ENCODE data around the gene NR5A1.

The NR5A1 gene

DNA sequence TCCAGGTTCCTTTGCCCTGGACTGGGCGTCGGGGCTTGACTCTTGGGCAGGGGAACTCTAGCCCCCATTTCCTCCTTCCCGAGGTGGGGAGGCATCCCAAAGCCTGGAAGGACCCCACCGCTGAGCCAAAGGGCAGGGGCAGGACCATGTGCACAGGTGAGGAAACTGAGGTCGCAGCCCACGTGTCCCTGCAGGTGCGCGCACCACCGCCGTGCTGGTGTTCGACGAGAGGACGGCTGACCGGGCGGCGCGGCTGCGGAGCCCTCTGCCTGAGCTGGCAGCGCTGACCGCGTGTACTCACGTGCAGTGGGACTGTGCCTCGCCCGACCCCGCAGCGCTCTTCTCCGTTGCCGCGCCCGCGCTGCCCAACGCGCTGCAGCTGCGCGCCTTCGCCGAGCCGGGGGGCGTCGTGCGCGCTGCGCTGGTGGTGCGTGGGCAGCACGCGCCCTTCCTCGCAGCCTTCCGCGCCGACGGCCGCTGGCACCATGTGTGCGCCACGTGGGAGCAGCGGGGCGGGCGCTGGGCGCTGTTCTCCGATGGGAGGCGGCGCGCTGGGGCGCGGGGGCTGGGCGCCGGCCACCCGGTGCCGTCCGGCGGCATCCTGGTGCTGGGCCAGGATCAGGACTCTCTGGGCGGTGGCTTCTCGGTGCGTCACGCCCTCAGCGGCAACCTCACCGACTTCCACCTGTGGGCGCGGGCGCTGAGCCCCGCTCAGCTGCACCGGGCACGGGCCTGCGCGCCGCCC lies 54.2 kb downstream of the NR5A1 start:
- TF ChIP-seq, protein P1, sequence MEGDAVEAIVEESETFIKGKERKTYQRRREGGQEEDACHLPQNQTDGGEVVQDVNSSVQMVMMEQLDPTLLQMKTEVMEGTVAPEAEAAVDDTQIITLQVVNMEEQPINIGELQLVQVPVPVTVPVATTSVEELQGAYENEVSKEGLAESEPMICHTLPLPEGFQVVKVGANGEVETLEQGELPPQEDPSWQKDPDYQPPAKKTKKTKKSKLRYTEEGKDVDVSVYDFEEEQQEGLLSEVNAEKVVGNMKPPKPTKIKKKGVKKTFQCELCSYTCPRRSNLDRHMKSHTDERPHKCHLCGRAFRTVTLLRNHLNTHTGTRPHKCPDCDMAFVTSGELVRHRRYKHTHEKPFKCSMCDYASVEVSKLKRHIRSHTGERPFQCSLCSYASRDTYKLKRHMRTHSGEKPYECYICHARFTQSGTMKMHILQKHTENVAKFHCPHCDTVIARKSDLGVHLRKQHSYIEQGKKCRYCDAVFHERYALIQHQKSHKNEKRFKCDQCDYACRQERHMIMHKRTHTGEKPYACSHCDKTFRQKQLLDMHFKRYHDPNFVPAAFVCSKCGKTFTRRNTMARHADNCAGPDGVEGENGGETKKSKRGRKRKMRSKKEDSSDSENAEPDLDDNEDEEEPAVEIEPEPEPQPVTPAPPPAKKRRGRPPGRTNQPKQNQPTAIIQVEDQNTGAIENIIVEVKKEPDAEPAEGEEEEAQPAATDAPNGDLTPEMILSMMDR (conservative IDR thresholded peaks at IDR 0.05), result no peak
- 0 out of 2 replicates have a peak, but pooled peaks have one; percentile 12 for TF ChIP-seq ZFX (IDR thresholded peaks at IDR 0.05)
- H3K27ac ChIP-seq, result peak overlapping the region; percentile 75

GRCh38 chr9:124452326-124452725 lies 54.9 kb downstream of the NR5A1 start:
- H3K27ac ChIP-seq, result peak overlapping the region; percentile 75

DNA sequence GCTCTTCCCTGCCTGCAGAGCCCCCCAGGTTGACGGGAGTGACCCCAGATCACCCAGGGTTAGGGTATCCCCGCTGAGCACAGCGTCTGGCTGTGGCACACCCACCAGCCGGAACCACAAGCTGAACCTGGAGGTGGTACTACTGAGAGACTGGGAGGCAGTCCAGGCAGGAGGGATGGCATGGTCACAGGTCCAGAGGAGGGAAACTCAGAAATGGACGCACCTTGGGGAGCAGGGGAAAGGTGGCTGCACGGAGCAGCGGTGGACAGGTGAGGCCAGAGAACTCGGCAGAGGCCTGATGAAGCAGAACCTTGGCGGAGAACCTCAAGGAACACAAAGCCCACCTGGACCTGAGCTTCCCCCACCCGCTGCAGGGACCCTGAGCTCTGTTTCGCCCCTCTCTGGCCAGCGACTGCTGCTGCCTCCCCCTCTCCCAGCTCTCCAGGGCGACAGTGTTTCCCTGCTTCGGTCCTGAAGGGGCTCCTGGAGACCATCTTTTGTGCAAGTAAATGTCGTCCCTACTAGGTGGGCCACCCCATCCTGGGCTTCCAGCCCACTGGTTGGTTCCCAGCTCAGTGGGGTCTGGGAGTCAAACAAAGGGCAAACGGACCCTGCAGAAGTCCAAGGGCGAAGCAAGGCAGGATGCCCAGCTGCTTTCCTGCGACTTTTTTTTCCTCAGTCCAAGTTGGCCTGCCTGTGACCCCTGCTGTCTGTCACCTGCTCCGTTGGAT lies 56.1 kb downstream of the NR5A1 start:
- no peak for TF ChIP-seq ZFX (IDR thresholded peaks at IDR 0.05)
- TF ChIP-seq, protein P1 (conservative IDR thresholded peaks at IDR 0.05), result no peak
- H3K27ac ChIP-seq, result no peak overlapping the region

More at GRCh38 chr9:124452326-124452725, 54.9 kb downstream of the NR5A1 start:
- TF ChIP-seq, protein P1 (conservative IDR thresholded peaks at IDR 0.05), result no peak
- no peak for TF ChIP-seq ZFX (IDR thresholded peaks at IDR 0.05)

DNA sequence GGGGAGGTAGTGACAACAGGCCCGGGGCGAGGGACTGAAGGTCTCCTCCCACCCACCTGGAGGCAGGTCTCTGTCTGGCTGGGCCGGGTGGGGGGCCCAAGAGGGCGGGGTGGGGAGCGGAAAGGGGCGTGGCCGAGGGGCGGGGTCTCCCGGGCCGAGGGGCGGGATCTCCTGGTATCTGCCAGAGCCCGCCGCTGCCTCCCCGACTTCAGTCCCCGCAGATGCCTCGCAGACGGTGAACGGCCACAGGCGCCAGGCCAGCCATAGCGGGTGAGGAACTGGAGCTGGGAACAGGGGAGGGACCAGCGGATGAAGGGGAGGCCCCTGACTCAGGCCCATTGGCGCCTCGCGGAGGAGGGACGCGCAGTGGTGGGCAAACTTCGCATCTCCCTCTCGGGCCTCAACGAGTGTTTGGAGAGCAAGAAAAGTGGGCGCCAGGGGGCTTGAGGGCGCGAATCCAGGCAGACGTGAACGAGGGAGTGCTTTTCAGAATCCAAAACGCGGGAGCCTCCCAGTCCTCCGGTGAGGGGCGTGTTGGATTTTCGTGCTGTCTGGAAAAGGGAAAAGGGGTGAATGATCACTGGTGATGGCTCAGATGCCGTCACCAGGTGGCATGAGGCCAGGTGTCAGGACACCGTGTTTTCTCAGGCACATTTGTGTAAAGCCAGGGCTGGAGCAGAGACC lies 56.8 kb downstream of the NR5A1 start, which contains the start of gene ADGRD2:
Gene ADGRD2 (plus strand): TSS at position 211 of the 684 bp plus-strand sequence. CDS start 1,216 bp downstream, outside the sequence.
- H3K27ac ChIP-seq, result no peak within 1 kb of the TSS
- TF ChIP-seq ZFX (IDR thresholded peaks at IDR 0.05), result no peak
- TF ChIP-seq, protein P1 (conservative IDR thresholded peaks at IDR 0.05), result no peak

- TF ChIP-seq, protein P1 (conservative IDR thresholded peaks at IDR 0.05), result no peak
- no peak for TF ChIP-seq ZFX (IDR thresholded peaks at IDR 0.05)
- H3K27ac ChIP-seq, result no peak overlapping the region
Measured at GRCh38 chr9:124449381-124450151, 57.6 kb downstream of the NR5A1 start.

GRCh38 chr9:124448019-124448418 lies 59.2 kb downstream of the NR5A1 start:
- TF ChIP-seq, protein P1 (conservative IDR thresholded peaks at IDR 0.05), result no peak
- no peak for TF ChIP-seq ZFX (IDR thresholded peaks at IDR 0.05)
- no peak overlapping the region for H3K27ac ChIP-seq
